Stimulated activated CD4-positive, alpha-beta T cell treated with anti-CD3 and anti-CD28 coated beads, TNF-alpha, amount 100 ng/mL, for 4 hours (primary cell): ENCODE measurements around the gene GIGYF1.
"Not testable (repeated sequence)": the region's sequence is repeated elsewhere in the genome, so short reads cannot be mapped to it uniquely, and the experiment has no call there.

ENCODE experiments used
- DNase-seq, 3 experiments: peaks; one replicate each; pipeline ENCODE4 v3.0.0-alpha.2; 2020; ENCODE audit warnings: low read depth in 3 of 3

GIGYF1 gene, protein sequence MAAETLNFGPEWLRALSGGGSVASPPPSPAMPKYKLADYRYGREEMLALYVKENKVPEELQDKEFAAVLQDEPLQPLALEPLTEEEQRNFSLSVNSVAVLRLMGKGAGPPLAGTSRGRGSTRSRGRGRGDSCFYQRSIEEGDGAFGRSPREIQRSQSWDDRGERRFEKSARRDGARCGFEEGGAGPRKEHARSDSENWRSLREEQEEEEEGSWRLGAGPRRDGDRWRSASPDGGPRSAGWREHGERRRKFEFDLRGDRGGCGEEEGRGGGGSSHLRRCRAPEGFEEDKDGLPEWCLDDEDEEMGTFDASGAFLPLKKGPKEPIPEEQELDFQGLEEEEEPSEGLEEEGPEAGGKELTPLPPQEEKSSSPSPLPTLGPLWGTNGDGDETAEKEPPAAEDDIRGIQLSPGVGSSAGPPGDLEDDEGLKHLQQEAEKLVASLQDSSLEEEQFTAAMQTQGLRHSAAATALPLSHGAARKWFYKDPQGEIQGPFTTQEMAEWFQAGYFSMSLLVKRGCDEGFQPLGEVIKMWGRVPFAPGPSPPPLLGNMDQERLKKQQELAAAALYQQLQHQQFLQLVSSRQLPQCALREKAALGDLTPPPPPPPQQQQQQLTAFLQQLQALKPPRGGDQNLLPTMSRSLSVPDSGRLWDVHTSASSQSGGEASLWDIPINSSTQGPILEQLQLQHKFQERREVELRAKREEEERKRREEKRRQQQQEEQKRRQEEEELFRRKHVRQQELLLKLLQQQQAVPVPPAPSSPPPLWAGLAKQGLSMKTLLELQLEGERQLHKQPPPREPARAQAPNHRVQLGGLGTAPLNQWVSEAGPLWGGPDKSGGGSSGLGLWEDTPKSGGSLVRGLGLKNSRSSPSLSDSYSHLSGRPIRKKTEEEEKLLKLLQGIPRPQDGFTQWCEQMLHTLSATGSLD (N-terminal part only)

DNA sequence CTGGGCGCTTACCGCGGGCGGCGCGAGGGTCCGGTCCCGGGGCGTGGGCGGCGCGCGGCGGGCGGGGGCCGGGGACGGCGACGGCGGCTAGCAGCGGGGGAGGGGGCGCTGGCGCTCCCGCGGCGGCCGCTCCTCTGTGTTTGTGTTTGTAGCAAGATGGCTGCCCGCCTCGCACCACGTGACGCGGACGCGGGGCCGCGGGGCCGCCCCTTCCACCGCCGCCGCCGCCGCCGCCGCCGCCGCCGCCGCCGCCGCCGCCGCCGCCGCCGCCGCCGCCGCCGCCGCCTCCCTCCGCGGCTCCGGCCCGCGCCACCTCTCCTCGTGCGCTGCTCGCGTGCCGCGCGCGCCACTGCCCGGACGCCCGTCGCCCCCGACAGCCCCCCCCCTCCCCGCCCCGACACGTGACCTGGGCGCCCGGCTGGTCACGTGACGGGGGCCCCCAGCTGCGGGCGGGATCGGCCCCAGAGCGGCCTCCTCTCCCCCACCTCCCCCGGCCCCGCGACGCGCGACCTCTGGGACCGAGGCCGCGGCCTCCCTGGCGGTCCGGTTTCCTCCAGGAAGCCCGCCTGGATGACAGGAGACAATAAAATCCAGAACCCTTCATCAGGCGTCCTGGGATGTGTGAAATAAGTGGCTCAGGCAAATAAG, at the start of gene GIGYF1:
TSS of gene GIGYF1 (minus strand) at position 153 of the 648 bp plus-strand sequence. CDS start 6,012 bp downstream, outside the sequence.
- peak in 2 of 3 experiments; percentile 44 to 53 for DNase-seq

DNA sequence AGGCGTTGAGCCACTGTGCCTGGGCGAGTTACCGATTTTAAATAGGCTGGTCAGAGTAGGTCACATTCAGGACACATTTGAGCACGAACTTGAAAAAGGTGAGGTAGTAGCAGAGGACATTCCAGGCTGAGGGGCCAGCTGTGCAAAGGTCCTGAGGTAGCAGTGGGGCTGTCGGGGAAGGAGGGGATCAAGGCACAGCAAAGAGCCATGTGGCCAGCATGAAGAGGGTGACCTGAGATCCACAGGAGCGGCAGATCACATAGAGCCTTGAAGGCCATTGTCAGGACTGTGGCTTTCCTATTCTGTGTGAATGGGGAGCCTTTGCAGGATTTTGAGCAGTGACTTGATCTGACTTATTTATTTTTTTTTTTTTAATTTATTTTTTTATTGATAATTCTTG, 45.9 kb upstream of the GIGYF1 start:
- DNase-seq: no peak

DNA sequence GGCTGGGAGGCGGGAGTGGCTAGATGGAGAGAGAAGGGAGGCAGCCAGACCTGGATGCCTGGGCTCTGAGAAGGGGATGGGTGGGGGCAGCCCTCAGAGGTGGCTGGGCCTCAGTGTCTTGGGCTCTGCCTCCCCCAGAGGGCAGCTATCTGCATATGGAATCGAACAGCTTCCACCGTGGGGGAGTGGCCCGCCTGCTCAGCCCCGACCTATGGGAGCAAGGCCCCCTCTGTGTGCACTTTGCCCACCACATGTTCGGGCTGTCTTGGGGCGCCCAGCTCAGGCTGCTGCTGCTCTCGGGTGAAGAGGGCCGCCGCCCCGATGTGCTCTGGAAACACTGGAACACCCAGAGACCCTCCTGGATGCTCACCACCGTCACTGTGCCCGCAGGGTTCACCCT, 42.6 kb upstream of the GIGYF1 start:
- no peak for DNase-seq

DNA sequence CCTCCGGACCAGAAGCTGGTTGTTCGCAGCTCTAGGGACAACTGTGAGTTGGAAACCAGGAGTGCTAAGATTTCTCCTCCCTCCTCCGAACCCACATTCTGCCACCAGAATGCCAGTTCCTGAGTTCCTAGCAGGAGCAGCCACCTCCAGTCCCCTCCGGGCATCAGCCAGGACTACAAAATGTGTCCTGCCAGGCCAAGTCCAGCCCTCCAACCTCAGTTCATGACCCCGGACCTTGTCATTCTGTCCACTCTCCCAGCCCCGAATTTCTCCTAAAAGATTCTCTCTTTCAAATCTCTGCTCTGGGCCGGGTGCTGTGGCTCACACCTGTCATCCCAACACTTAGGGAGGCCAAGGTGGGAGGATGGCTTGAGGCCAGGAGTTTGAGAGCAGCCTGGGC, 41.7 kb upstream of the GIGYF1 start:
- no peak for DNase-seq

DNA sequence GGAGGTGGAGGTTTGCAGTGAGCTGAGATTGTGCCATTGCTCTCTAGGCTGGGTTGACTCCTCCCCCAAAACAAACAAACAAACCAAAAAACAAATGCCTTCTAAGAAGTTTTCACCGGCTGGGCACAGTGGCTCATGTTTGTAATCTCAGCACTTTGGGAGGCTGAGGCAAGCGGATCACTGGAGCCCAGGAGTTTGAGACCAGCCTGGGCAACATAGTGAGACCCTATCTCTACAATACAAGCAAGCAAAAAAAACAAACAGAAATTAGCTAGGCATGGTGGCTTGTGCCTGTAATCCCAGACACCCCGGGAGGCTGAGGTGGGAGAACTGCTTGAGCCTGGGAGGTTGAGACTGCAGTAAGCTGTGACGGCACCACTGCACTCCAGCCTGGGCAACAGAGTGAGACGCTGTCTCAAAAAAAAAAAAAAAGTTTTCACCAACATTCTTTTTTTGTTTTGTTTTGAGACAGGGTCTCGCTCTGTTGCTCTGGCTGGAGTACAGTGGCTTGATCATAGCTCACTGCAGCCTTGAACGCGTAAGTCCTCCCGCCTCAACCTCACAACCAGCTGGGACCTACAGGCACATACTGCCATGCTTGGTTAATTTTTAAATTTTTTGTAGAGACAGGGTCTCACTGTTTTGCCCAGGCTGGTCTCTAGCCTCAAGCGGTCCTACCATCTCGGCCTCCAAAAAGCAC, 38.0 kb upstream of the GIGYF1 start:
- no peak for DNase-seq

DNA sequence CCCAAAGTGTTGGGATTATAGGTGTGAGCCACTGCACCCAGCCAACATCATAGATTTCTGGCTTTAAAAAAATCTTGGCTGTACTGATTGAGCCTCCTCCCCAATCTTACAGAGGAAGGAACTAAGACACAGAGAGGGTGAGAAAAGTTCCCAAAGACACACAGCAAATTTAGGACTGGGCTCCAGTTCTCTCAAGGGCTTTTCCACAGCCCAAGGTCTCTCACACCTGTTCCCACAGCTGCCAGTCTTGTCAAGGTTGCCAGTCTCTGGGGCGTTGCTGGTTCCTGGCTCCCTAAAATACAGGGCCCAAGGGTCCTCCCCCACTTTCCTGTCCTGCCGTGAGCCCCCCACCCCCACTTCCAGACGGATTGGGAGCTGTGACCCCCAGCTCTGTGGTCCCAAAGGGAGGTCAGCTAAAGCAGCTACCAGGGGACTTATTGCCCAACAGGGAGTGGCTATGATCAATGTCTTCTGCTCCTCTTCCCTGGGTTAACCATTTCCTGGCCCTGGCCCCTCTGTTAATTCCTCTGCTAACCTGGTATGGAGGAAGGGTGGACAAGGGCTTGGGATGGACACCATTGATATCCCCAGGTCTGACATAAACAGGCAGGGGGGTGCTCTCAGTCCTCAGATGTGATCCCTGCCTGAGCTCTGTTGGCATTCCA, 36.2 kb upstream of the GIGYF1 start:
- DNase-seq: no peak

DNA sequence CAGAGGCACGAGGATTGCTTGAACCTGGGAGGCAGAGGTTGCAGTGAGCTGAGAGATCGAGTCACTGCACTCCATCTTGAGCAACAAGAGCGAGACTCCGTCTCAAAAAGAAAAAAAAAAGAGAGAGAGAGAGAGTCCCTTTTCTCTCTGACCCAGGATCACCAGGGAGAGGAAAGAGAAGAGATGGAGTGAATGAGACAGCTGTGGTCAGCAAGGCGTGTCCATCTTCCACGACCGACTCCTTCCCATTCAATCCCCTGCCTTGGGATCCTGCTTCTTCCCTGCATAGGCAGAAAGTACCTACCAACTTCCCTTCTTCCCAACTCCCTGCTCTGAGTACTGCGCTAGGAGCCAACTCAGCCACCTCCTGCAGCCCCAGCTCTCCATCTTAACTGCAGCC, 34.1 kb upstream of the GIGYF1 start:
- DNase-seq: no peak

DNA sequence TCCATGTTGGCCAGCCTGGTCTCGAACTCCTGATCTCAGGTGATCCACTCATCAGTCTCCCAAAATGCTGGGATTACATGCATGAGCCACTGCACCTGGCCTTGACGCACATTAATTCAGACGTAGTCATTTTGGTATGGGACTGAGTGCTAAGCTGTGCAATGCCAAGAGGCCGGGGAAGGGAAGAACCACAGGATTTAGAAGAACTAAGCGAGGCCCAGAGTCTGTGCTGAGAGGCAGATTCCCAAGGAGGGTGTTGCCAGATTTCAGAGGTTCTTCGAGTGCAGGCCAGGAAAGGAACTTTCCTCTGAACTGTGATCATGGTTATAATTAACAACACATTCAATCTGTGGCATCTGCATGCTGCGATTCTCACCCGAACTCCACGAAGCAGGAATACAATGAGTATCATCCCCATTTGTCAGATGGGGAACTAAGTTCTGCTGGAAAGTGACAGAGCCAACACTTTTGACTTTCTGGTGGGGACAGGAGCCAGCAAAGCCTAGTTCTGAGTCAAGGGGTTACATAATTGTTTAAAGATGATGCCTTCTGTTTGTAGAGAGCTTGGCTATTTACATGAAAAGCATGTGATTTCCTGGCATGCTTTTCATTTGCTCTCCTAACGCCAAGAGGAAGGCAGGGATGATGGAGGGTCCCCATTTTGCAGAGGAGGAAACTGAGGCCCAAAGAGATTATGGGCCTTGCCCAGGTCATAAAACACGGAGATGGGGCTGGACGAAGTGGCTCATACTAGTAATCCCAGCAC, 33.1 kb upstream of the GIGYF1 start:
- no peak for DNase-seq

DNA sequence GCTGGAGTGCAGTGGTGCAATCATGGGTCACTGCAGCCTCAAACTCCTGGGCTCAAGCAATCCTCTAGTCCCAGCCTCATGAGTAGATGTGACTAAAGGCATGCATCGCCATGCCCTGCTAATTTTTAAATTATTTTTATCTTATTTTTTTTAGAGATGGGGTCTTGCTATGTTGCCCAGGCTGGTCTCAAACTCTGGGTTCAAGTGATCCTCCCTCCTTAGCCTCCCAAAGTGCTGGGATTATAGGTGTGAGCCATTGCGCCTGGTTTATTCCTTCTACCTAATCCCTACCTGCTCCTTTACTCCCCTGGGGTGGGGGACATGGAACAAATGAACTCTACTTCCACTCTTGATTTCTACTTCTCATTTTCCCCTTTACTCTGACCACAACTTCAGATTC, 30.3 kb upstream of the GIGYF1 start:
- DNase-seq: not testable (repeated sequence)

DNA sequence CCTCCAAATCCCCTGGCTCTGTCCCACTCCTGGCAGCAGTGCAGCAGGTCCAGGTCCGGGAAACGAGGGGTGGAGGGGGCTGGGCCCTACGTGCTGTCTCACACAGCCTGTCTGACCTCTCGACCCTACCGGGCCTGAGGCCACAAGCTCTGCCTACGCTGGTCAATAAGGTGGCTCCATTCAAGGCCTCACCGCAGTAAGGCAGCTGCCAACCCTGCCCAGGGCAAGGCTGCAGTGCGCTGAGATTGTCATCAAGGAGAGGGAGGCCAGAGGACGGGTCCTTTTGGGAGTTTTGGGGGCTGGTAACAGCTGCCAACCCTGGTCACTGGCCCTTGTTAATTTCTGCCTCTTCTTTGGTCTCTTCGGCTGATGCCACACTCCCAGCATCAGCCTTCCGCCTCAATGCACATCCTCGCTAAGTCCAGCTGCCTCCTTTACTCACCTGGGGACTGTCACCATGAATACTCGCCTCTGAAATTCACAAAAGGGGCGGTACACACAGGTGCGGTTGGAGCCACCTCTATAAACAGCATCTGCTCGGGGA, 29.8 kb upstream of the GIGYF1 start:
- no peak for DNase-seq

DNA sequence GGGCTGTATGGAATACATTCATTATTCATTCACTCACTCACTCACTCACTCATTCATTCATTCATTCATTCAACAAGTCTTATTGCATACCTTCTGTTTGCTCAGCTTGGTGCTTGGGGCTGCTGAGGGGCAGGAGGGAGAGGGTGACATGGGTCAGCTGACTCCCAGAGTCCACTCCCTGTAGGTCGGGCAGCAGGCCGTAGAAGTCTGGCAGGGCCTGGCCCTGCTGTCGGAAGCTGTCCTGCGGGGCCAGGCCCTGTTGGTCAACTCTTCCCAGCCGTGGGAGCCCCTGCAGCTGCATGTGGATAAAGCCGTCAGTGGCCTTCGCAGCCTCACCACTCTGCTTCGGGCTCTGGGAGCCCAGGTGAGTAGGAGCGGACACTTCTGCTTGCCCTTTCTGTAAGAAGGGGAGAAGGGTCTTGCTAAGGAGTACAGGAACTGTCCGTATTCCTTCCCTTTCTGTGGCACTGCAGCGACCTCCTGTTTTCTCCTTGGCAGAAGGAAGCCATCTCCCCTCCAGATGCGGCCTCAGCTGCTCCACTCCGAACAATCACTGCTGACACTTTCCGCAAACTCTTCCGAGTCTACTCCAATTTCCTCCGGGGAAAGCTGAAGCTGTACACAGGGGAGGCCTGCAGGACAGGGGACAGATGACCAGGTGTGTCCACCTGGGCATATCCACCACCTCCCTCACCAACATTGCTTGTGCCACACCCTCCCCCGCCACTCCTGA, 28.6 kb upstream of the GIGYF1 start:
- DNase-seq: no peak

DNA sequence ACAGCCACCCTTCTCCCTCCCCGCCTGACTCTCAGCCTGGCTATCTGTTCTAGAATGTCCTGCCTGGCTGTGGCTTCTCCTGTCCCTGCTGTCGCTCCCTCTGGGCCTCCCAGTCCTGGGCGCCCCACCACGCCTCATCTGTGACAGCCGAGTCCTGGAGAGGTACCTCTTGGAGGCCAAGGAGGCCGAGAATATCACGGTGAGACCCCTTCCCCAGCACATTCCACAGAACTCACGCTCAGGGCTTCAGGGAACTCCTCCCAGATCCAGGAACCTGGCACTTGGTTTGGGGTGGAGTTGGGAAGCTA, 27.4 kb upstream of the GIGYF1 start:
- DNase-seq: no peak

DNA sequence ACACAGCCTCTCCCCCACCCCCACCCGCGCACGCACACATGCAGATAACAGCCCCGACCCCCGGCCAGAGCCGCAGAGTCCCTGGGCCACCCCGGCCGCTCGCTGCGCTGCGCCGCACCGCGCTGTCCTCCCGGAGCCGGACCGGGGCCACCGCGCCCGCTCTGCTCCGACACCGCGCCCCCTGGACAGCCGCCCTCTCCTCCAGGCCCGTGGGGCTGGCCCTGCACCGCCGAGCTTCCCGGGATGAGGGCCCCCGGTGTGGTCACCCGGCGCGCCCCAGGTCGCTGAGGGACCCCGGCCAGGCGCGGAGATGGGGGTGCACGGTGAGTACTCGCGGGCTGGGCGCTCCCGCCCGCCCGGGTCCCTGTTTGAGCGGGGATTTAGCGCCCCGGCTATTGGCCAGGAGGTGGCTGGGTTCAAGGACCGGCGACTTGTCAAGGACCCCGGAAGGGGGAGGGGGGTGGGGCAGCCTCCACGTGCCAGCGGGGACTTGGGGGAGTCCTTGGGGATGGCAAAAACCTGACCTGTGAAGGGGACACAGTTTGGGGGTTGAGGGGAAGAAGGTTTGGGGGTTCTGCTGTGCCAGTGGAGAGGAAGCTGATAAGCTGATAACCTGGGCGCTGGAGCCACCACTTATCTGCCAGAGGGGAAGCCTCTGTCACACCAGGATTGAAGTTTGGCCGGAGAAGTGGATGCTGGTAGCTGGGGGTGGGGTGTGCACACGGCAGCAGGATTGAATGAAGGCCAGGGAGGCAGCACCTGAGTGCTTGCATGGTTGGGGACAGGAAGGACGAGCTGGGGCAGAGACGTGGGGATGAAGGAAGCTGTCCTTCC, 26.8 kb upstream of the GIGYF1 start:
- no peak for DNase-seq

DNA sequence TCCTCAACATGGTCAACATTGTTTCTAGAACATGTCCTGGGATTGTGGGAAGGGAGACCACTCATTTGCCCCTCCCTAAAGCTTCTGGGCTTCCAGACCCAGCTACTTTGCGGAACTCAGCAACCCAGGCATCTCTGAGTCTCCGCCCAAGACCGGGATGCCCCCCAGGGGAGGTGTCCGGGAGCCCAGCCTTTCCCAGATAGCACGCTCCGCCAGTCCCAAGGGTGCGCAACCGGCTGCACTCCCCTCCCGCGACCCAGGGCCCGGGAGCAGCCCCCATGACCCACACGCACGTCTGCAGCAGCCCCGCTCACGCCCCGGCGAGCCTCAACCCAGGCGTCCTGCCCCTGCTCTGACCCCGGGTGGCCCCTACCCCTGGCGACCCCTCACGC, 26.2 kb upstream of the GIGYF1 start, which contains the start of gene EPO:
TSS of gene EPO (plus strand) at position 190 of the 392 bp plus-strand sequence. CDS start 513 bp downstream, outside the sequence.
- DNase-seq: no peak

DNA sequence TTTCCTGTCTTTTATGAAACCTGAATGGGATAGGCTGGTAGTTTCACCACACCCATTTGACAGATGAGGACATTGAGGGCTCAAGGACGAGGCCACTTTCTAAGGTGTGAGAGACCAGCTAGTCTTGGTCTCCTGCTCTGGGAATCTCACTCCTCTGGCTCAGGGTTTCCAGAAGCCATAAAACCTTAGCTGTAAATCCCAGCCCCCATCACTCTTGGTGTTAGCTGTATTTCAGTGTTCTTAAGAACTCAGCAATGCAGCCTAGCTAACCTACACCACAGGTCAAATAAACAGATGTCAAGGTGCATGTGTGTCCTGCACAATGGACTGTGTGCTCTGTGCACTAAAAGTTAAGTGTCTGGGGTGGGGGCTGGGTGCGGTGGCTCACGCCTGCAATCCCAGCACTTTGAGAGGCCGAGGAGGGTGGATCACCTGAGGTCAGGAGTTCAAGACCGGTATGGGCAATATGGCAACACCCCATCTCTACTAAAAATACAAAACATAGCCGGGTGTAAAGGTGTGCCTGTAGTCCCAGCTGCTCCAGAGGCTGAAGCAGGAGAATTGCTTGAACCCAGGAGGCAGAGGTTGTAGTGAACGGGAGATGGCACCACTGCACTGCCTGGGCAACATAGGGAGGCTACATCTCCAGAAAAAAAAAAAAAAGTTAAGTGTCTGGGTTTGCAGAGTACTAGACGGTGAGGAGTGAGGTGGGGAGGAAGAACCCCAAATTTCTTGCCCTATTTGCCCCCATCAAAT, 25.7 kb upstream of the GIGYF1 start:
- DNase-seq: no peak

DNA sequence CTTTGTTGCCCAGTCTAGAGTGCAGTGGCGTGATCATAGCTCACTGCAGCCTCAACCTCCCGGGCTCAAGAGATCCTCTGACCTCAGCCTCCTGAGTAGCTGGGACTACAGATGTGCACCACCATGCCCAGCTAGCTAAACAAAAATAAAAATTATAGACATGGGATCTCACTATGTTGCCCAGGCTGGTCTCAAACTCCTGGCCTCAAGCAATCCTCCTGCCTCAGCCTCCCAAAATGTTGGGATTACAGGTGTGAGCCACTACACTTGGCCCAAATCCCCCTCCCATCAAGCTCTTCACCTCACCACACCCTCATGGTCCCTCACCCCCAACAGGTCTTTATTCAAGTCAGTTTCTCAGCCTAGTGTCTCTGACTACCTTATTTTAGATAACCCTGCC, 23.0 kb upstream of the GIGYF1 start:
- DNase-seq: not testable (repeated sequence)

DNA sequence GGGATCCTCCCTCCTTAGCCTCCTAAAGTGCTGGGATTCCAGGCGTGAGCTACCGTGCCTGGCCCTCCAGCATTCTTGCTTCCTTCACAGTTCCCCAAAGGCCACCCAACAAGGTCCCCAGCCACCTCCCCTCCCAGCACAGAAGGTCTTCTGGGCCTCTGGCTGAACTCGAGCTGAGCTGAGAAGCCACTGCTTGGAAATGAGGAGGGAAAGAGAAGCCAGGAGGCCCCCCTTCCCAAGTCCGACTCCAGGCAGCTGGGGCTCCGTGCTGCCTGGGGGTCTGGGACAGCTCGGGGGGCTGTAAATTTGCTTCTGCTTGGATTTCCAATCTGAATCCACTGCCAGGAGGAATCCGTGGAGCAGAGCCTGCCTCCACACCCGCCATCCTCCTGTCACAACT, 20.7 kb upstream of the GIGYF1 start:
- DNase-seq: no peak

DNA sequence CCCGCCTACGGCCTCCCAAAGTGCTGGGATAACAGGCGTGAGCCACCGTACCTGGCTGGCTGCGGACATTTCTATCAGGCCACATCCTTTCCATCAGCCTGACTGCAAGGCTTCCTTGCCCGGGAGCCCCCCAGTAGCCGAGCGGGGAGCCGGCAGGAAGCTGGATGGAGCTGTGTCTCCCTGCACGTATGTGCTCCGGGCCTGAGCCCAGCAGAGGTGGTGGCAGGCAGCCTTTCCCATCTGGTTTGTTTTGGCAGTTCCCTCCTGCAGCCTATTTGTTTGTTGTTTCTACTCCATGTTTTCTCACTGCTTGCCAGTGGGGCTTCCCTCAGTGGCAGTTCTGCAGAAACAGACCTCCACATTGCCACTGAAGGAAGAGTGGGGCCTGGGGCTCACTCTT, 17.3 kb upstream of the GIGYF1 start:
- no peak for DNase-seq
